Breast epithelium (tissue), 3 donors: Measurements from ENCODE around the gene SLC22A23.

Source experiments
- POLR2A ChIP-seq: fragments of 450-650 bp; IDR thresholded peaks from one replicate; pipeline ENCODE4 v1.6.1; 2016; ENCODE audit warnings: antibody characterized with exemption, mild to moderate bottlenecking, moderate library complexity
- POLR2AphosphoS5 ChIP-seq, 3 donors: sonication (generic); formaldehyde crosslinking; IDR thresholded peaks; one replicate each; pipeline ENCODE4 v1.6.1; 2017; ENCODE audit warnings: antibody characterized with exemption in 3 of 3
- TF ChIP-seq, protein P1 (sequence below), 3 donors: fragments of 450-650 bp; IDR thresholded peaks; one replicate each; pipeline ENCODE4 v1.5.1; 2016 to 2017; ENCODE audit warnings: antibody characterized with exemption in 3 of 3, mild to moderate bottlenecking in 3 of 3, moderate library complexity in 3 of 3

DNA sequence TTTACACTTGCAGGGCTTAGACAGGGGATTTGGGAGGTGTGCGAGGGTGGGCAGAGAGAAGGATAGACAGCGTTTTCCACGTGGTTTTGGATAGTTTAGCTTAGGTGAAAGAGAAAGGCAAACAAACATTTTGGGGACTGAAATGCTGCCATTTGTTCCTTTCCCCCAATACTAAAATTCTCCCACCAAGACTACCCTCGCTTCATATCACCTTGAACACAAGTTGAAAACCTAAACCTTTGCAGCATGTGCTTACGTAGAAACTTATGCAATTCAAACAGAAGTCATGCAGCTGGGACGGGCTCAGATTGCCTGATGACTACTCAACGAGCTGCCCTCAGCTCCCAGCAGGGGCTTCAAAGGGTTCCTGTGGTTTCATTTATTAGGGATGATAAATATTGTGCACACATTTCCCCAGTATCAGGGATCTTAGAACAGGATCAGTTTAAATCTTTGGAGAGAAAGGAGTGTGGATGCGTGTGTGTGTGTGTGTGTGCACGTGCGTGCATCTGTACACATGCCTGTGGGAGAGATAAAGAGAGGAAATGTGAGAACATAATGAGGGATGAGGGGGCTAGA, 77.3 kb downstream of the SLC22A23 start:
- TF ChIP-seq, protein P1, sequence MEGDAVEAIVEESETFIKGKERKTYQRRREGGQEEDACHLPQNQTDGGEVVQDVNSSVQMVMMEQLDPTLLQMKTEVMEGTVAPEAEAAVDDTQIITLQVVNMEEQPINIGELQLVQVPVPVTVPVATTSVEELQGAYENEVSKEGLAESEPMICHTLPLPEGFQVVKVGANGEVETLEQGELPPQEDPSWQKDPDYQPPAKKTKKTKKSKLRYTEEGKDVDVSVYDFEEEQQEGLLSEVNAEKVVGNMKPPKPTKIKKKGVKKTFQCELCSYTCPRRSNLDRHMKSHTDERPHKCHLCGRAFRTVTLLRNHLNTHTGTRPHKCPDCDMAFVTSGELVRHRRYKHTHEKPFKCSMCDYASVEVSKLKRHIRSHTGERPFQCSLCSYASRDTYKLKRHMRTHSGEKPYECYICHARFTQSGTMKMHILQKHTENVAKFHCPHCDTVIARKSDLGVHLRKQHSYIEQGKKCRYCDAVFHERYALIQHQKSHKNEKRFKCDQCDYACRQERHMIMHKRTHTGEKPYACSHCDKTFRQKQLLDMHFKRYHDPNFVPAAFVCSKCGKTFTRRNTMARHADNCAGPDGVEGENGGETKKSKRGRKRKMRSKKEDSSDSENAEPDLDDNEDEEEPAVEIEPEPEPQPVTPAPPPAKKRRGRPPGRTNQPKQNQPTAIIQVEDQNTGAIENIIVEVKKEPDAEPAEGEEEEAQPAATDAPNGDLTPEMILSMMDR (IDR thresholded peaks at IDR 0.05), result no peak
- no peak for TF ChIP-seq POLR2A
- no peak for TF ChIP-seq POLR2AphosphoS5 (IDR thresholded peaks at IDR 0.05)
